ENCODE measurements around the gene SAMM50.

Gene SAMM50

GRCh38 chr22:43976861-43977795, 21.9 kb downstream of the SAMM50 start:
- DNase-seq (ENCODE audit: low read depth in 1 of 2, low spot score in 1 of 2) = no peak

GRCh38 chr22:43978558-43978957, 23.3 kb downstream of the SAMM50 start:
- DNase-seq (ENCODE audit: low read depth in 1 of 2, low spot score in 1 of 2) = no peak

GRCh38 chr22:43980579-43980978, 25.3 kb downstream of the SAMM50 start:
- DNase-seq (ENCODE audit: low read depth in 1 of 2, low spot score in 1 of 2) = no peak

GRCh38 chr22:43980996-43981395, 25.8 kb downstream of the SAMM50 start:
- no peak for DNase-seq (ENCODE audit: low read depth in 1 of 2, low spot score in 1 of 2)

GRCh38 chr22:43983808-43984207, 28.6 kb downstream of the SAMM50 start:
- DNase-seq (ENCODE audit: low read depth in 1 of 2, low spot score in 1 of 2) = no peak

GRCh38 chr22:43985532-43985931, 30.3 kb downstream of the SAMM50 start:
- DNase-seq (ENCODE audit: low read depth in 1 of 2, low spot score in 1 of 2) = no peak

- DNase-seq (ENCODE audit: low read depth in 1 of 2, low spot score in 1 of 2) = no peak
Measured at GRCh38 chr22:43988116-43988820, 33.0 kb downstream of the SAMM50 start.

GRCh38 chr22:43988960-43989359, 33.7 kb downstream of the SAMM50 start:
- DNase-seq (ENCODE audit: low read depth in 1 of 2, low spot score in 1 of 2) = no peak

- no peak for DNase-seq (ENCODE audit: low read depth in 1 of 2, low spot score in 1 of 2)
Measured at GRCh38 chr22:43990044-43990443, 34.8 kb downstream of the SAMM50 start.

- no peak for DNase-seq (ENCODE audit: low read depth in 1 of 2, low spot score in 1 of 2)
Measured at GRCh38 chr22:43991316-43992020, 36.2 kb downstream of the SAMM50 start.

- DNase-seq (ENCODE audit: low read depth in 1 of 2, low spot score in 1 of 2) = no peak
Measured at GRCh38 chr22:43992331-43992821, 37.1 kb downstream of the SAMM50 start.

GRCh38 chr22:43993072-43993760, 38.0 kb downstream of the SAMM50 start:
- DNase-seq (ENCODE audit: low read depth in 1 of 2, low spot score in 1 of 2) = peak; percentile 18 to 33

- DNase-seq (ENCODE audit: low read depth in 1 of 2, low spot score in 1 of 2) = no peak
Measured at GRCh38 chr22:43994006-43994405, 38.8 kb downstream of the SAMM50 start.

GRCh38 chr22:43994416-43994815, 39.2 kb downstream of the SAMM50 start:
- DNase-seq (ENCODE audit: low read depth in 1 of 2, low spot score in 1 of 2) = no peak

GRCh38 chr22:43995057-43995685, 39.9 kb downstream of the SAMM50 start:
- no peak for DNase-seq (ENCODE audit: low read depth in 1 of 2, low spot score in 1 of 2)

GRCh38 chr22:43995798-43996169, 40.5 kb downstream of the SAMM50 start:
- no peak for DNase-seq (ENCODE audit: low read depth in 1 of 2, low spot score in 1 of 2)

- DNase-seq (ENCODE audit: low read depth in 1 of 2, low spot score in 1 of 2) = peak; percentile 43 to 48
Measured at GRCh38 chr22:43996170-43996980, 41.1 kb downstream of the SAMM50 start.

- DNase-seq (ENCODE audit: low read depth in 1 of 2, low spot score in 1 of 2) = no peak
Measured at GRCh38 chr22:43996981-43997265, 41.7 kb downstream of the SAMM50 start.

- no peak for DNase-seq (ENCODE audit: low read depth in 1 of 2, low spot score in 1 of 2)
Measured at GRCh38 chr22:43998679-43999264, 43.5 kb downstream of the SAMM50 start.
